ENCODE data around the gene SEC23A.
"Not testable (repeated sequence)": the region's sequence is repeated elsewhere in the genome, so short reads cannot be mapped to it uniquely, and the experiment has no call there.

Gene SEC23A

DNA sequence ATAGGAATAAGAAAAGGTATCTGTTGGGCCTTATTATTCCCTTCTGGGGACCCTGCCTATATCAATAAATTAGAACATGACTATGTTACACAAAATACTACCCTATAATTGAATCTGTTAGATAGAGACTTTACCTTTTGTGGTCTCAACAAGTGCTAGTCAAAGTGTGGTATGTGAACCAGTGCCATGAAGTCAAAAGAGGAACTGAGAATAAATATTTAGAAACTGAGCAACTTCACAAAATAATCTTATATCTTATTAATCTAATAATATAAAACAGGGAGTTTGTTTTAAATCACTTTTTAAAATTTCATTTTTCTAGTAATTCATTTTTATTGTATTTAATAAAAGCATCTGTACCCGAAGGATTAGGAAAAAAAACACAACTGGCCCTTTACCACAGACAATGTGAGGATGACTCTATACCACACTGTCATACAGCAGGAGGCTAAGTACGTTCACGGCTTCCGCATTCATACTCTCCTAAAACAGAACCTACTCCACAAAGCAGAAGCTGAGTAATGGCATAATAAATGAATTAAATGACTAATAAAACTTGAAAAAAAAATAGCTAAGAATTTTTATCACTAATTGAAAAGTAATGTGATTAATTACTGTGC lies 42.1 kb downstream of the SEC23A start:
- H3K27me3 ChIP-seq (ENCODE audit: control insufficient read depth in 1 of 2, insufficient read depth in 2 of 2, low read length in 2 of 2) = no peaks in the 10 kb centered on the region
- no peak overlapping the region for H3K27ac ChIP-seq (ENCODE audit: low read depth, low read length)
- no peaks in the 10 kb centered on the region for H3K4me1 ChIP-seq (ENCODE audit: control insufficient read depth in 1 of 2, insufficient read depth in 2 of 2, low read length in 2 of 2)
- no peak overlapping the region for H3K4me3 ChIP-seq (ENCODE audit: low read depth in 1 of 2, low read length in 2 of 2)
- H3K9me3 ChIP-seq (ENCODE audit: control insufficient read depth in 1 of 2, low read length in 2 of 2) = peaks cover 10 to 16% of the 10 kb centered on the region in 2 donors
- H3K36me3 ChIP-seq (ENCODE audit: control insufficient read depth in 1 of 2, insufficient read depth in 2 of 2, low read length in 2 of 2) = peaks cover 35 to 67% of the 10 kb centered on the region in 2 donors
- H3K9ac ChIP-seq (ENCODE audit: low read depth in 1 of 2, low read length in 2 of 2) = no peak overlapping the region

DNA sequence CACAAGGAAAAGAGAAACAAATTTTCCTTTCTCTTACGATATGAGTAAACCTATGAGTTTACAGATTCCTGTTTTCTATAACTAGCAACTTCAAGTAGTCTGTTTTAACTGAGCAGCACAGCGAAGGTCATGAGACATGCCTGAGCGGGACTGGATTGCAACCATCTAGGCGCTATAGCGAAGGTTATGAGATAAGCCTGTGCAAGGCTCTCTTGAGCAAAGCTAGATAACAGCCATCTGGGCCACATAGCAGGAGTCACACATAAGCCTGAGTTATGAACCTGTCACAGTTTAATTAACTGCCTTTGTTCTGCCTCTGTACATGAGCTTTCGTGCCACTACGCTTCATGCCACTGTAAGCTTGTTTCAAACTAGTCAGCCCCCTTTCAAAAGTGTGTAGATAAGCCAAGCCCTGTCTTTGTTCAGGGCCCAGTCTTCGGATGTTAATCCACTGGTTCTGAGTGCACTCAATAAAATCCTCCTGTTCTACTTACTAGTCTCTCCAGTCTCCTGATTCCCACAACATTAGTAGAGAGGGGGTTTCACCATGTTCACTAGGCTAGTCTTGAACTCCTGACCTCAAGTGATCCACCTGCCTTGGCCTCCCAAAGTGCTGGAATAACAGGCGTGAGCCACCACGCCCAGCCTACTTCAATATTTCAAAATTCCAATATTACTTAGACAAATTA lies 47.1 kb downstream of the SEC23A start:
- peak overlapping the region in 1 of 2 donors; percentile 35 for H3K4me3 ChIP-seq (ENCODE audit: low read depth in 1 of 2, low read length in 2 of 2)
- H3K27me3 ChIP-seq (ENCODE audit: control insufficient read depth in 1 of 2, insufficient read depth in 2 of 2, low read length in 2 of 2) = no peaks in the 10 kb centered on the region
- peaks cover 16 to 21% of the 10 kb centered on the region in 2 donors for H3K9me3 ChIP-seq (ENCODE audit: control insufficient read depth in 1 of 2, low read length in 2 of 2)
- H3K36me3 ChIP-seq (ENCODE audit: control insufficient read depth in 1 of 2, insufficient read depth in 2 of 2, low read length in 2 of 2) = peaks cover 45 to 88% of the 10 kb centered on the region in 2 donors
- H3K4me1 ChIP-seq (ENCODE audit: control insufficient read depth in 1 of 2, insufficient read depth in 2 of 2, low read length in 2 of 2) = no peaks in the 10 kb centered on the region
- no peak overlapping the region for H3K27ac ChIP-seq (ENCODE audit: low read depth, low read length)
- H3K9ac ChIP-seq (ENCODE audit: low read depth in 1 of 2, low read length in 2 of 2) = no peak overlapping the region

DNA sequence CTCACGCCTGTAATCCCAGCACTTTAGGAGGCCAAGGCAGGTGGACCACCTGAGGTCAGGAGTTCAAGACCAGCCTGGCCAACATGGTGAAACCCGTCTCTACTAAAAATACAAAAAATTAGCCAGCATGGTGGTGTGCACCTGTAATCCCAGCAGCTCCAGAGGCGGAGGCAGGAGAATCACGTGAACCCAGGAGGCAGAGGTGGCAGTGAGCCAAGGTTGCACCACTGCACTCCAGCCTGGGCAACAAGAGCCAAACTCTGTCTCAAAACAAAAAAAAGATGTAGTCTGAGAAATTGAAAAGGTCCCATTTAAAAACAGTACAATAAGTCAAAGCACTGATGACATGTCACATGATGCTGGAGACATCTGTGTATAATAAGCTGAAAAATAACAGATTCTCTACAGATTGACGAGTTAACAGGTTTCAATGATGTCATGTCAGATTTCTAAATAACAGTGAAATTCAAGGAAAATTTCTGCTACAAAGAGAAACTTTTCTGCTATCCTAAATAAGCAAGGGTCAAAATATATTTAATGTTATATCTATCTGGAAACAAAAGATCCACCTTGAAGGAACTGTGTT lies 50.1 kb downstream of the SEC23A start:
- not testable (repeated sequence) for H3K4me1 ChIP-seq (ENCODE audit: control insufficient read depth in 1 of 2, insufficient read depth in 2 of 2, low read length in 2 of 2); H3K4me3 ChIP-seq (ENCODE audit: low read depth in 1 of 2, low read length in 2 of 2); H3K9ac ChIP-seq (ENCODE audit: low read depth in 1 of 2, low read length in 2 of 2); H3K27ac ChIP-seq (ENCODE audit: low read depth, low read length); H3K27me3 ChIP-seq (ENCODE audit: control insufficient read depth in 1 of 2, insufficient read depth in 2 of 2, low read length in 2 of 2)
- Histone ChIP-seq H3K36me3 (ENCODE audit: control insufficient read depth in 1 of 2, insufficient read depth in 2 of 2, low read length in 2 of 2) (peaks cover 31 to 77% of the 10 kb centered on the region in 2 donors), H3K9me3 (ENCODE audit: control insufficient read depth in 1 of 2, low read length in 2 of 2) (peaks cover 16 to 21% of the 10 kb centered on the region in 2 donors)

DNA sequence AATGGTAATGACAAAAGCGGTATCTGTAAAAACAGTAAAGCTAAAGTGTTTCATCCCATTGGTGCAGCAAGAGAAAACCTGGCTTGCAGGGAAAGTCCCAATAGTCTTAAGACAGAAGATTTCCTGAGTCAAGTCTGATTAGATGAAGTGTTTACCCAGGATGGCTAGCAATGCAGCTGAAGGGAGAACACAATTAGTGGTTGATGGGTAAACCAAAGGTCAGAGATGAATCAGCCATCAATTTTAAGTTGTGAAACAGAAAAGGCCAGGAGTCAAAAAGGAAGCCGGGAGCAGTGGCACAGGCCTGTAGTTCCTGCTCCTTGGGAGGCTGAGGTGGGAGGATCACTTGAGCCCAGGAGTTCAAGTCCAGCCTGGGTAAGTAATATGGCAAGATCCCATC lies 52.6 kb downstream of the SEC23A start:
- Histone ChIP-seq H3K9ac (ENCODE audit: low read depth in 1 of 2, low read length in 2 of 2) (no peak overlapping the region), H3K4me1 (ENCODE audit: control insufficient read depth in 1 of 2, insufficient read depth in 2 of 2, low read length in 2 of 2) (no peaks in the 10 kb centered on the region), H3K27me3 (ENCODE audit: control insufficient read depth in 1 of 2, insufficient read depth in 2 of 2, low read length in 2 of 2) (no peaks in the 10 kb centered on the region), H3K9me3 (ENCODE audit: control insufficient read depth in 1 of 2, low read length in 2 of 2) (peaks cover 0 to under 1% of the 10 kb centered on the region in 2 donors), H3K27ac (ENCODE audit: low read depth, low read length) (no peak overlapping the region), H3K4me3 (ENCODE audit: low read depth in 1 of 2, low read length in 2 of 2) (no peak overlapping the region), H3K36me3 (ENCODE audit: control insufficient read depth in 1 of 2, insufficient read depth in 2 of 2, low read length in 2 of 2) (peaks cover 34 to 77% of the 10 kb centered on the region in 2 donors)

DNA sequence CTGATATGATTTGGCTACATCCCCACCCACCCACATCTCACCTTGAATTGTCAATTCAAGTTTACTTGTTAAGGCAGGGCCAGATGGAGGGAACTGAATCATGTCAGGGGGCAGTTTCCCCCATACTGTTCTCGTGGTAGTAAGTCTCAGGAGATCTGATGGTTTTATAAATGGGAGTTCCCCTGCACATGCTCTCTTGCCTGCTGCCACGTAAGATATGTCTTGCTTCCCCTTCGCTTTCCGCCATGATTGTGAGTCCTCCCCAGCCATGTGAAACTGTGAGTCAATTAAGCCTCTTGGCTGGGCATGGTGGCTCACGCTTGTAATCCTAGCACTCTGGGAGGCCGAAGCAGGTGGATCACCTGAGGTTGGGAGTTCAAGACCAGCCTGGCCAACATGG lies 57.1 kb downstream of the SEC23A start:
- not testable (repeated sequence) for H3K9me3 ChIP-seq (ENCODE audit: control insufficient read depth in 1 of 2, low read length in 2 of 2); H3K4me3 ChIP-seq (ENCODE audit: low read depth in 1 of 2, low read length in 2 of 2); H3K27me3 ChIP-seq (ENCODE audit: control insufficient read depth in 1 of 2, insufficient read depth in 2 of 2, low read length in 2 of 2); H3K27ac ChIP-seq (ENCODE audit: low read depth, low read length); H3K4me1 ChIP-seq (ENCODE audit: control insufficient read depth in 1 of 2, insufficient read depth in 2 of 2, low read length in 2 of 2); H3K9ac ChIP-seq (ENCODE audit: low read depth in 1 of 2, low read length in 2 of 2)
- peaks cover 21 to 73% of the 10 kb centered on the region in 2 donors for H3K36me3 ChIP-seq (ENCODE audit: control insufficient read depth in 1 of 2, insufficient read depth in 2 of 2, low read length in 2 of 2)

DNA sequence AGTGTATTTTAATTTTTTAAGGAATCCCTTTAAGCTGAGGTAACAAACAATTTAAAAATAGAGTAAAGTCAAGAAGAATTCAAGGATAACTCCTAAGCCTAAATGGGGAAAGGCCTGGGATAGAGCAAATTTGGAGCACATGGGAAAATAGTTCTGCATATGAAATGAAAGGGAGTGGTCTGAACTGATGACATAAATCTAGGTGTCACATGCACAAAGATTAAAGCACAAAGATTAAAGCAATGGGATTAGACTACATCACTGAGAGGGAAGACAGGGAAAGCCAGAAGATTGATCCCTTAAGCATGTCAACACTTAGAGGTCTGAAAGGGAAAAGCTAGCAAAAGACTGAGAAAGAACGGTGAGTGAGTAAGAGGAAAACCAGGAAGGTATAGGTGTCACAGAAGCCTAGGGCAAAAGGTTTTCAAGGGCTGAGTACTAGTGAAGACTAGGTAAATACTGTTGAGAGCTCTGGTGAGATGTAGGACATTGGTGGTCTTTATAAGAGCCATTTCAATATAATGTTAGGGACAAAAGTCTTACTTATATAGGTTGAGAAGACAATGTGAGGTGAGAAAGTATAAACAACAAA lies 59.6 kb downstream of the SEC23A start:
- no peak overlapping the region for H3K4me3 ChIP-seq (ENCODE audit: low read depth in 1 of 2, low read length in 2 of 2)
- no peak overlapping the region for H3K9ac ChIP-seq (ENCODE audit: low read depth in 1 of 2, low read length in 2 of 2)
- no peaks in the 10 kb centered on the region for H3K27me3 ChIP-seq (ENCODE audit: control insufficient read depth in 1 of 2, insufficient read depth in 2 of 2, low read length in 2 of 2)
- peaks cover 37 to 81% of the 10 kb centered on the region in 2 donors for H3K36me3 ChIP-seq (ENCODE audit: control insufficient read depth in 1 of 2, insufficient read depth in 2 of 2, low read length in 2 of 2)
- H3K27ac ChIP-seq (ENCODE audit: low read depth, low read length) = no peak overlapping the region
- no peaks in the 10 kb centered on the region for H3K4me1 ChIP-seq (ENCODE audit: control insufficient read depth in 1 of 2, insufficient read depth in 2 of 2, low read length in 2 of 2)
- H3K9me3 ChIP-seq (ENCODE audit: control insufficient read depth in 1 of 2, low read length in 2 of 2) = no peaks in the 10 kb centered on the region

DNA sequence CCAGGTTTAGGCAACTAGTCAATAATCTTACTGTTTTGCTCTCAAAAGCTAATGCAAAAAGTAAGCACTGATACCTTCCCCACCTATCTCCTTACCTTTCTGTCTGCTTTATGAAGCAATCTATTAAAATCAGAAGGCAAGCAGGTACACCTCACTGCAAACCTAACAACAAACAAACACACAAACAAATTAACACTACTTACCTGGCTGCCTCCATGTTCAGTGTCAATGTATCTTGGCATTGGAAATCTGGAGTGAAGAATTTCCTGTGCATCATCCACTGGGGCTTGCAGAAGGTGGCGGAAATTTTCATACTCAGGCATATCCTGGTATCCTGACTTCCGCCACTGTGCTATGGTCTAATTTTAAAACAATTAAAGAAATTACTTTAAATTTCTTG lies 62.5 kb downstream of the SEC23A start:
- H3K36me3 ChIP-seq (ENCODE audit: control insufficient read depth in 1 of 2, insufficient read depth in 2 of 2, low read length in 2 of 2) = peaks cover 44 to 72% of the 10 kb centered on the region in 2 donors

DNA sequence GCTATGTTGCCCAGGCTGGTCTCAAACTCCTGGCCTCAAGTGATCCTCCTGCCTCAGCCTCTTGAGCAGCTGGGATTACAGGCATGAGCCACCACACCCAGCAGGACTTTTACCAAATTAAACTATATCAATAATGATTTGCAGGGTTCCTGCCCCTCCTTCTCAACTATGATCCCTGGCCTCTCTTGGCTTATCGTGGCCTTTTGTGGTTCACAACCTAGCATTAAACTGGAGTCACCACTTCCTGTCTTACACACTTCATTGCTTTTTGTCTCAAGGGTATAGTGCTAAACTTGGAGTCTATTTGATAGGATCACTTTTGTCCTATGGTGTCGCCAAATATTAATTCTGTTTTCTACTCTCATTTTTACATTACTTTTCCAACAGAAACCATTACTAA lies 64.5 kb downstream of the SEC23A start:
- Histone ChIP-seq H3K9me3 (ENCODE audit: control insufficient read depth in 1 of 2, low read length in 2 of 2) (no peaks in the 10 kb centered on the region), H3K9ac (ENCODE audit: low read depth in 1 of 2, low read length in 2 of 2) (no peak overlapping the region), H3K27me3 (ENCODE audit: control insufficient read depth in 1 of 2, insufficient read depth in 2 of 2, low read length in 2 of 2) (no peaks in the 10 kb centered on the region), H3K4me1 (ENCODE audit: control insufficient read depth in 1 of 2, insufficient read depth in 2 of 2, low read length in 2 of 2) (no peaks in the 10 kb centered on the region), H3K36me3 (ENCODE audit: control insufficient read depth in 1 of 2, insufficient read depth in 2 of 2, low read length in 2 of 2) (peaks cover 42 to 63% of the 10 kb centered on the region in 2 donors), H3K4me3 (ENCODE audit: low read depth in 1 of 2, low read length in 2 of 2) (no peak overlapping the region), H3K27ac (ENCODE audit: low read depth, low read length) (no peak overlapping the region)

More for the DNA sequence above, 62.5 kb downstream of the SEC23A start:
- Histone ChIP-seq H3K27me3 (ENCODE audit: control insufficient read depth in 1 of 2, insufficient read depth in 2 of 2, low read length in 2 of 2) (no peaks in the 10 kb centered on the region), H3K9ac (ENCODE audit: low read depth in 1 of 2, low read length in 2 of 2) (no peak overlapping the region), H3K27ac (ENCODE audit: low read depth, low read length) (no peak overlapping the region), H3K4me3 (ENCODE audit: low read depth in 1 of 2, low read length in 2 of 2) (no peak overlapping the region), H3K4me1 (ENCODE audit: control insufficient read depth in 1 of 2, insufficient read depth in 2 of 2, low read length in 2 of 2) (no peaks in the 10 kb centered on the region), H3K9me3 (ENCODE audit: control insufficient read depth in 1 of 2, low read length in 2 of 2) (no peaks in the 10 kb centered on the region)

DNA sequence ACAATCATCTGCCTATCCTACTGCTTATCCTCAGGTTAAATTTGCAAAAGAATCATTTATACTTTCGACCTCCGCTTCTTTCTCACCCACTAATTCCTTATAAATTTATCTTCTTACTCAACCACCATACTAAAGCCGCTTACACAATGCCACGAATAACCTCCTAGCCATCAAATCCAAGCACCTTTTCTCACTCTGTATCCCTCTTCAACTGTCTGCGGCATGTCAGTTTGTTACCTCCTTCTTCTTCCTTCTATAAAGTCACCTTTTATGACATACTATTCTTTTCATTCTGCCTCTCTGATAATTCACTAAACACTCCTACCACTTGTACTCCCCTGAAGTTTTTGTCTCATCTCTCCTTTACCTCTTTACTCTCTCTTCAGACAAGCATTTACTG lies 66.3 kb downstream of the SEC23A start:
- Histone ChIP-seq H3K4me3 (ENCODE audit: low read depth in 1 of 2, low read length in 2 of 2) (no peak overlapping the region), H3K9ac (ENCODE audit: low read depth in 1 of 2, low read length in 2 of 2) (no peak overlapping the region), H3K27me3 (ENCODE audit: control insufficient read depth in 1 of 2, insufficient read depth in 2 of 2, low read length in 2 of 2) (no peaks in the 10 kb centered on the region), H3K9me3 (ENCODE audit: control insufficient read depth in 1 of 2, low read length in 2 of 2) (no peaks in the 10 kb centered on the region), H3K4me1 (ENCODE audit: control insufficient read depth in 1 of 2, insufficient read depth in 2 of 2, low read length in 2 of 2) (no peaks in the 10 kb centered on the region), H3K36me3 (ENCODE audit: control insufficient read depth in 1 of 2, insufficient read depth in 2 of 2, low read length in 2 of 2) (peaks cover 49 to 63% of the 10 kb centered on the region in 2 donors), H3K27ac (ENCODE audit: low read depth, low read length) (no peak overlapping the region)

DNA sequence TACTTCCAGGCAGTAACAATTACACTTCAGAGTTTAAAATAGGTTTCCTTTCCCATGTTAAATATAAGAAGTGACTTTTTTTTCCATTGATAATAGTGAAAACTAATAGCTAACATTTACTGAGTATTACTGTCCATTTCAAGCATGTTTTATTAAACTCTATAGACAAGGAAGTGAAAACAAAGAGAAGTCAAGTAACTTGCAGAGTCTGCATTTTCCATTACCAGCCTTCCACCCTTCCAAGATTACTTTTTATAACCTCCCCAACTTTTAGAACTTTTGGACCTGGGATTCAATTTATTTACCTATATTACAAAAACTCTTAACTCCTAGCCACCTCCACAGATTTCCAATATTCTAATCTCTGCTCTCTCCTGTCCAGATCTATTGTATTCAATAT lies 67.7 kb downstream of the SEC23A start:
- Histone ChIP-seq H3K9me3 (ENCODE audit: control insufficient read depth in 1 of 2, low read length in 2 of 2) (no peaks in the 10 kb centered on the region), H3K27ac (ENCODE audit: low read depth, low read length) (no peak overlapping the region), H3K27me3 (ENCODE audit: control insufficient read depth in 1 of 2, insufficient read depth in 2 of 2, low read length in 2 of 2) (no peaks in the 10 kb centered on the region), H3K4me3 (ENCODE audit: low read depth in 1 of 2, low read length in 2 of 2) (no peak overlapping the region), H3K4me1 (ENCODE audit: control insufficient read depth in 1 of 2, insufficient read depth in 2 of 2, low read length in 2 of 2) (no peaks in the 10 kb centered on the region), H3K9ac (ENCODE audit: low read depth in 1 of 2, low read length in 2 of 2) (no peak overlapping the region), H3K36me3 (ENCODE audit: control insufficient read depth in 1 of 2, insufficient read depth in 2 of 2, low read length in 2 of 2) (peaks cover 48 to 67% of the 10 kb centered on the region in 2 donors)

All from duodenal mucosa (tissue), 2 donors.